Caco-2 (cell line): Measurements from ENCODE around the gene GNG7. TPM values are rescaled to one million over a fixed set of nuclear protein-coding genes. Genes with fewer than 3 reads are reported as not detected.

Experiments
- BruUV-seq: library from RNA; stranded (reverse); fragments of 400-500 nt; replicated peaks from 2 replicates; lab custom pipeline; 2021; lab: Mats Ljungman, UMichigan
- CTCF ChIA-PET: fragments of 300-600 bp; sonication (Branson Sonifier 250); formaldehyde crosslinking; loops from one replicate; lab custom pipeline; 2022; ENCODE audit warnings: antibody characterized with exemption; lab: Charles Lee
- POLR2A ChIA-PET: fragments of 300-600 bp; sonication (Branson Sonifier 250); formaldehyde crosslinking; loops from one replicate; lab custom pipeline; 2022; ENCODE audit warnings: antibody characterized with exemption; lab: Charles Lee
- DNase-seq, 2 experiments: peaks; one replicate each; pipeline versions ENCODE4 v3.0.0 to v3.0.0-alpha.2; 2020 to 2022
- H3K27me3 ChIP-seq: replicated peaks from 2 replicates; pipeline ENCODE4 v1.6.0; 2011; ENCODE audit warnings: low read length; ENCODE audit not compliant: control insufficient read depth, insufficient read depth
- H3K36me3 ChIP-seq: 2 replicates; pipeline ENCODE4 v1.5.1; 2011; ENCODE audit warnings: low read length; ENCODE audit not compliant: control insufficient read depth, insufficient read depth
- H3K4me1 ChIP-seq: fragments of 250-450 bp; sonication (Bioruptor Pico); 2 replicates; pipeline ENCODE4 v1.5.1; 2020; ENCODE audit warnings: mild to moderate bottlenecking
- H3K4me3 ChIP-seq: 2 replicates; pipeline ENCODE4 v1.5.1; 2011; ENCODE audit warnings: low read depth, mild to moderate bottlenecking, control low read depth, low read length
- H3K9me3 ChIP-seq: fragments of 250-450 bp; sonication (Bioruptor Pico); 2 replicates; pipeline ENCODE4 v1.5.1; 2020; ENCODE audit warnings: mild to moderate bottlenecking, moderate library complexity
- H3K27ac Mint-ChIP-seq: one replicate; pipeline ENCODE4 v1.8.0; 2022; ENCODE audit warnings: mixed read lengths; ENCODE audit not compliant: unreplicated experiment
- H3K27me3 Mint-ChIP-seq: one replicate; pipeline ENCODE4 v1.8.0; 2022; ENCODE audit warnings: mixed read lengths; ENCODE audit not compliant: insufficient read depth, unreplicated experiment
- H3K36me3 Mint-ChIP-seq: one replicate; pipeline ENCODE4 v1.8.0; 2022; ENCODE audit warnings: mild to moderate bottlenecking, mixed read lengths; ENCODE audit not compliant: insufficient read depth, unreplicated experiment
- H3K4me1 Mint-ChIP-seq: one replicate; pipeline ENCODE4 v1.8.0; 2022; ENCODE audit warnings: low read depth, mixed read lengths; ENCODE audit not compliant: unreplicated experiment
- H3K4me3 Mint-ChIP-seq: one replicate; pipeline ENCODE4 v1.8.0; 2022; ENCODE audit warnings: mild to moderate bottlenecking, moderate library complexity, mixed read lengths; ENCODE audit not compliant: unreplicated experiment
- H3K9me3 Mint-ChIP-seq: one replicate; pipeline ENCODE4 v1.8.0; 2022; ENCODE audit warnings: mixed read lengths; ENCODE audit not compliant: unreplicated experiment
- intact Hi-C: fragments of 100-400 bp; cut with micrococcal nuclease; formaldehyde crosslinking; loops from one replicate; pipeline ENCODE4 v1.10.0; 2022; ENCODE audit not compliant: unreplicated experiment
- total RNA-seq: library from RNA; stranded (reverse); gene quantifications from 2 replicates; pipeline ENCODE4 v1.2.3, GENCODE V29; 2022
- TF ChIP-seq, protein P1 (sequence below), 2 experiments: fragments of 200-600 bp in 1 of 2; IDR thresholded peaks; 1 replicate in 1 of 2; 2 replicates in 1 of 2; pipeline versions ENCODE4 v1.5.1 to v1.8.0; 2011 to 2022; ENCODE audit warnings: antibody characterized with exemption in 1 of 2, control low read depth in 1 of 2, inconsistent platforms in 1 of 2, low read depth in 1 of 2, low read length in 1 of 2, mild to moderate bottlenecking in 1 of 2, moderate library complexity in 1 of 2; ENCODE audit not compliant: insufficient read depth in 1 of 2, severe bottlenecking in 1 of 2, unreplicated experiment in 1 of 2

The GNG7 gene
- total RNA-seq, 1 experiment from 2014 or later = 0.43 TPM

- H3K9me3 Mint-ChIP-seq = no peaks in the 10 kb centered on the region
- H3K27me3 Mint-ChIP-seq = no peaks in the 10 kb centered on the region
- intact Hi-C loops = no loop called here
- no peak overlapping the region for H3K4me3 Mint-ChIP-seq
- H3K9me3 ChIP-seq = no peaks in the 10 kb centered on the region; the same call in 1 of the 2 replicates
- H3K4me1 ChIP-seq = peaks cover 49% of the 10 kb centered on the region
- peak overlapping the region; percentile 92 for H3K27ac Mint-ChIP-seq
- CTCF ChIA-PET = no interaction called here
- no peaks in the 10 kb centered on the region for H3K27me3 ChIP-seq
- BruUV-seq = TSS peak; percentile 73
- H3K36me3 ChIP-seq = no peaks in the 10 kb centered on the region
- no peak overlapping the region for H3K4me3 ChIP-seq
- H3K36me3 Mint-ChIP-seq = peaks cover 26% of the 10 kb centered on the region
- POLR2A ChIA-PET = no interaction called here
- TF ChIP-seq, protein P1, sequence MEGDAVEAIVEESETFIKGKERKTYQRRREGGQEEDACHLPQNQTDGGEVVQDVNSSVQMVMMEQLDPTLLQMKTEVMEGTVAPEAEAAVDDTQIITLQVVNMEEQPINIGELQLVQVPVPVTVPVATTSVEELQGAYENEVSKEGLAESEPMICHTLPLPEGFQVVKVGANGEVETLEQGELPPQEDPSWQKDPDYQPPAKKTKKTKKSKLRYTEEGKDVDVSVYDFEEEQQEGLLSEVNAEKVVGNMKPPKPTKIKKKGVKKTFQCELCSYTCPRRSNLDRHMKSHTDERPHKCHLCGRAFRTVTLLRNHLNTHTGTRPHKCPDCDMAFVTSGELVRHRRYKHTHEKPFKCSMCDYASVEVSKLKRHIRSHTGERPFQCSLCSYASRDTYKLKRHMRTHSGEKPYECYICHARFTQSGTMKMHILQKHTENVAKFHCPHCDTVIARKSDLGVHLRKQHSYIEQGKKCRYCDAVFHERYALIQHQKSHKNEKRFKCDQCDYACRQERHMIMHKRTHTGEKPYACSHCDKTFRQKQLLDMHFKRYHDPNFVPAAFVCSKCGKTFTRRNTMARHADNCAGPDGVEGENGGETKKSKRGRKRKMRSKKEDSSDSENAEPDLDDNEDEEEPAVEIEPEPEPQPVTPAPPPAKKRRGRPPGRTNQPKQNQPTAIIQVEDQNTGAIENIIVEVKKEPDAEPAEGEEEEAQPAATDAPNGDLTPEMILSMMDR (IDR thresholded peaks at IDR 0.05; ENCODE audit: insufficient read depth in 1 of 2, low read depth in 1 of 2, low read length in 1 of 2, severe bottlenecking in 1 of 2, unreplicated experiment in 1 of 2) = no peak
- DNase-seq = no peak
- H3K4me1 Mint-ChIP-seq = peaks cover 44% of the 10 kb centered on the region
Observed at GRCh38 chr19:2536461-2536860, 166.0 kb downstream of the GNG7 start.

DNA sequence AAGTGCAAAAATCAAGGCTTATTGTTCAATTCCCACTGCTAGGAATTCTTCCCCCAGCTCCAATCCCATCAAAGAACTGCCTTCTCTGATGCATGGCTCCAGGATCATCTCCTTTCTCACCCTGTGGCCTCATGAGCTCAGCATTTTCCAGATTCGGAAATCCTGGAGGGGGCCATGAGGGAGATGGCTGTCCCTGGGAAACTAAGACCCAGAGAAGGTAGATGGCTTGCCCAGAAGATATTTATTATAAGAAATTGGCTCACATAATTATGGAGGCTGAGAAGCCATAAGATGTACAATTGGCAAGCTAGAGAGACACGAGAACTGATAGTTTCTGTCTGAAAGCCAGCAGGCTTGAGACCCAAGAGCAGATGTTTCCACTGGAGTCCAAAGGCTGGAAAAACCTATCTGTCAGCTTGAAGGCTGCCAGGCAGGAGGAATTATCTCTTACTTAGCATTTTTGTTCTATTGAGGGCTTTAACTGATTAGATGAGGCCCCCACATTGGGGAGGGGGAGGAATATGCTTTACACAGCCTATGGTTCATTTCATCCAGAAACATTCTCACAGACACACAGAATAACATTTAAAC, 168.0 kb downstream of the GNG7 start:
- Histone ChIP-seq H3K9me3 (no peaks in the 10 kb centered on the region; the same call in 1 of the 2 replicates), H3K4me1 (peaks cover 44% of the 10 kb centered on the region), H3K36me3 (no peaks in the 10 kb centered on the region), H3K4me3 (no peak overlapping the region), H3K27me3 (no peaks in the 10 kb centered on the region)
- H3K9me3 Mint-ChIP-seq = no peaks in the 10 kb centered on the region
- peaks cover 11% of the 10 kb centered on the region for H3K36me3 Mint-ChIP-seq
- peaks cover 40% of the 10 kb centered on the region for H3K4me1 Mint-ChIP-seq
- no TSS peak for BruUV-seq
- peak overlapping the region; percentile 92 for H3K27ac Mint-ChIP-seq
- ChIA-PET POLR2A (interaction anchor here (0.6 to 1.6 kb wide), 2 partner anchors 58 to 65 kb away, joined by 3 to 13 read pairs; partner anchors contain the start of gene GADD45B), CTCF (interaction anchor here (0.5 to 1.4 kb wide), 3 partner anchors 8 to 45 kb away, joined by 4 to 9 read pairs (median 5); no protein-coding TSS in a partner anchor)
- no peaks in the 10 kb centered on the region for H3K27me3 Mint-ChIP-seq
- TF ChIP-seq, protein P1 (IDR thresholded peaks at IDR 0.05; ENCODE audit: insufficient read depth in 1 of 2, low read depth in 1 of 2, low read length in 1 of 2, severe bottlenecking in 1 of 2, unreplicated experiment in 1 of 2) = no peak
- H3K4me3 Mint-ChIP-seq = no peak overlapping the region
- no peak for DNase-seq
- intact Hi-C loops = no loop called here

DNA sequence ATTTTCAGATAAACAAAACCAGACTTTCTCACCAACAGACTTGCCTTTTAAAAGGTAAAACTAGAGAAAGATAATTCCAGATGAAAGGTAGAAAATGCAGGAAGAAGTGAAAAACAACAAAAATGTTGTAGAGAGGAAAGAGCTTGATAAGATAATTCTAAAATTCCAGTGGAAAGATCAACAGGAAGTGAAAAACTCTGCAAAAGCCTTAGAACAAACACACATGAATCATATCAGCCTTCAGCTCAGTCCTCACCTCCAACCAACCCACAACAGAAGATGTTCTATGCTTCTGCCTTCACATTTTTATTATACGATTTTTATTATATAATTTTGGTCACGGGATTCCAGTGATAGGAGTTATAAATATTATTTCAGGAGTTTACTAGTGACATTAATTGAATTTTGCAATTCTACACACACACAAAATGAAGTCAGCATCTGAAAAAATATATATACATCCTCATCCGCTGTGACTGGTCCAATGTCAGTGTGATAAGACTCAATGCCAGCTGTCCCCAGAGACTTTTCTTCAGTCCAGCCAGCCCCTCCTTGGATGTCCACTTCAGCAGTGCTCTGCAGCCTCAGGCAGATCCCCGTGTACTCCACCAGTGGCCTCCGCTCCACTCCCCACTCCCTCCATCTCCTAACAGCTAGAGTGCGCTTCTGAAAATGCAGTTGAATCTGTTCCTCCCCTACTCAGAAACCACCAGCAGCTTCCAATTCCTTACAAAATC, 168.6 kb downstream of the GNG7 start:
- H3K27me3 Mint-ChIP-seq = no peaks in the 10 kb centered on the region

More for the DNA sequence above, 168.6 kb downstream of the GNG7 start:
- DNase-seq = no peak
- peaks cover 40% of the 10 kb centered on the region for H3K4me1 Mint-ChIP-seq
- ChIA-PET POLR2A (interaction anchor here (0.5 to 1.6 kb wide), 5 partner anchors 9 to 66 kb away, joined by 3 to 13 read pairs (median 6); partner anchors contain the start of gene GADD45B), CTCF (interaction anchor here (1.2 to 1.4 kb wide), 2 partner anchors 10 to 45 kb away, joined by 4 to 5 read pairs; no protein-coding TSS in a partner anchor)
- no peaks in the 10 kb centered on the region for H3K27me3 ChIP-seq
- intact Hi-C loops = no loop called here
- peaks cover 10% of the 10 kb centered on the region for H3K36me3 Mint-ChIP-seq
- no peaks in the 10 kb centered on the region for H3K9me3 Mint-ChIP-seq
- no peaks in the 10 kb centered on the region for H3K36me3 ChIP-seq
- no peak overlapping the region for H3K4me3 Mint-ChIP-seq
- peak overlapping the region; percentile 92 for H3K27ac Mint-ChIP-seq
- H3K4me3 ChIP-seq = no peak overlapping the region
- no peaks in the 10 kb centered on the region; the same call in 1 of the 2 replicates for H3K9me3 ChIP-seq
- TF ChIP-seq, protein P1 (IDR thresholded peaks at IDR 0.05; ENCODE audit: insufficient read depth in 1 of 2, low read depth in 1 of 2, low read length in 1 of 2, severe bottlenecking in 1 of 2, unreplicated experiment in 1 of 2) = no peak
- BruUV-seq = no TSS peak
- peaks cover 50% of the 10 kb centered on the region for H3K4me1 ChIP-seq
